Choroid plexus epithelial cell (primary cell): ENCODE measurements around the gene ZNF652.

Source experiments
- DNase-seq: peaks from one replicate; pipeline ENCODE4 v3.0.0-alpha.2; 2010; ENCODE audit warnings: low read depth
- H3K4me3 ChIP-seq: 2 replicates; pipeline ENCODE4 v1.5.1; 2011; ENCODE audit warnings: low read depth, mild to moderate bottlenecking, control low read depth, low read length, moderate library complexity
- CTCF ChIP-seq: conservative IDR thresholded peaks from 2 replicates; pipeline ENCODE4 v1.5.1; 2011; ENCODE audit warnings: low read depth, mild to moderate bottlenecking, control low read depth, inconsistent platforms, low read length, moderate library complexity

ZNF652 gene

GRCh38 chr17:49338883-49339282, 23.2 kb downstream of the ZNF652 start:
- DNase-seq, result no peak
- H3K4me3 ChIP-seq, result no peak overlapping the region
- TF ChIP-seq CTCF, result no peak

- DNase-seq, result peak; percentile 50
- H3K4me3 ChIP-seq, result no peak overlapping the region
- no peak for TF ChIP-seq CTCF
Observed at GRCh38 chr17:49337884-49338283, 24.2 kb downstream of the ZNF652 start.

- no peak for TF ChIP-seq CTCF
- DNase-seq, result no peak
Observed at GRCh38 chr17:49334744-49335512, 27.1 kb downstream of the ZNF652 start.

GRCh38 chr17:49333804-49334203, 28.2 kb downstream of the ZNF652 start:
- TF ChIP-seq CTCF, result no peak
- DNase-seq, result no peak
- H3K4me3 ChIP-seq, result no peak overlapping the region

More at GRCh38 chr17:49334744-49335512, 27.1 kb downstream of the ZNF652 start:
- H3K4me3 ChIP-seq, result no peak overlapping the region

GRCh38 chr17:49327835-49328784, 33.9 kb downstream of the ZNF652 start:
- no peak overlapping the region for H3K4me3 ChIP-seq
- DNase-seq, result no peak
- TF ChIP-seq CTCF, result no peak

- no peak overlapping the region for H3K4me3 ChIP-seq
- no peak for TF ChIP-seq CTCF
- DNase-seq, result no peak
Observed at GRCh38 chr17:49325980-49326379, 36.1 kb downstream of the ZNF652 start.
